Activated CD8-positive, alpha-beta T cell treated with anti-CD3 and anti-CD28 coated beads, Interleukin-2, amount 10 ng/mL, durations not matched to agents 7 days and 5 days (primary cell): ENCODE measurements around the gene A3GALT2. TPM values are rescaled to one million over a fixed set of nuclear protein-coding genes. Genes with fewer than 3 reads are reported as not detected.
A peak's percentile ranks its signal among the peaks of the same experiment; 100 is the strongest.
"Not testable (repeated sequence)": the region's sequence is repeated elsewhere in the genome, so short reads cannot be mapped to it uniquely, and the experiment has no call there.

ENCODE experiments used
- ATAC-seq: fragments of 150-1000 bp; cut with Tn5 transposase; one replicate; pipeline ENCODE4 v1.10.0; 2021; ENCODE audit warnings: moderate library complexity
- CTCF ChIA-PET: fragments of 350-600 bp; sonication (Branson Sonifier 250); formaldehyde crosslinking; loops from one replicate; lab custom pipeline; 2021; ENCODE audit warnings: antibody characterized with exemption; lab: Charles Lee
- POLR2A ChIA-PET: fragments of 350-600 bp; sonication (Branson Sonifier 250); formaldehyde crosslinking; loops from one replicate; lab custom pipeline; 2021; ENCODE audit warnings: antibody characterized with exemption; lab: Charles Lee
- DNase-seq: peaks from one replicate; pipeline ENCODE4 v3.0.0-alpha.2; 2020
- H3K27ac Mint-ChIP-seq: one replicate; pipeline ENCODE4 v1.8.0; 2021; ENCODE audit warnings: mild to moderate bottlenecking, mixed read lengths
- H3K27me3 Mint-ChIP-seq: one replicate; pipeline ENCODE4 v1.8.0; 2021; ENCODE audit warnings: low read depth, mixed read lengths
- H3K36me3 Mint-ChIP-seq: one replicate; pipeline ENCODE4 v1.8.0; 2021; ENCODE audit warnings: low read depth, mixed read lengths
- H3K4me1 Mint-ChIP-seq: one replicate; pipeline ENCODE4 v1.8.0; 2021; ENCODE audit warnings: low read depth, mixed read lengths
- H3K4me3 Mint-ChIP-seq: one replicate; pipeline ENCODE4 v1.8.0; 2021; ENCODE audit warnings: mild to moderate bottlenecking, mixed read lengths
- H3K9me3 Mint-ChIP-seq: one replicate; pipeline ENCODE4 v1.8.0; 2022; ENCODE audit warnings: mixed read lengths; ENCODE audit not compliant: insufficient read depth
- total RNA-seq, 2 experiments: library from RNA; stranded (reverse); gene quantifications; one replicate each; pipeline ENCODE4 v1.2.3, GENCODE V29; 2021

A3GALT2 gene
- total RNA-seq, 2 experiments from 2014 or later = not detected

GRCh38 chr1:33297911-33298622, 22.8 kb downstream of the A3GALT2 start:
- ChIA-PET CTCF (interaction anchor here (0.6 to 4.6 kb wide), 22 partner anchors 9 to 370 kb away, joined by 3 to 75 read pairs (median 4); partner anchors contain the start of gene ZSCAN20), POLR2A (interaction anchor here (1.0 kb wide), 1 partner anchor 40 kb away, joined by 4 read pairs; no protein-coding TSS in a partner anchor)
- Mint-ChIP-seq H3K27me3 (no peaks in the 10 kb centered on the region), H3K27ac (peak overlapping the region; percentile 39), H3K9me3 (no peaks in the 10 kb centered on the region), H3K36me3 (peaks cover 40% of the 10 kb centered on the region), H3K4me3 (no peak overlapping the region), H3K4me1 (peaks cover 39% of the 10 kb centered on the region)
- ATAC-seq (no peak), DNase-seq (no peak)

GRCh38 chr1:33296824-33297223, 24.1 kb downstream of the A3GALT2 start:
- Mint-ChIP-seq H3K4me3 (no peak overlapping the region), H3K27ac (peak overlapping the region; percentile 37)
- CTCF ChIA-PET = interaction anchor here (0.7 to 4.6 kb wide), 25 partner anchors 15 to 593 kb away, joined by 3 to 75 read pairs (median 7); partner anchors contain the start of genes A3GALT2 and ZSCAN20

GRCh38 chr1:33296082-33296458, 24.8 kb downstream of the A3GALT2 start:
- H3K27me3 Mint-ChIP-seq = no peaks in the 10 kb centered on the region
- H3K36me3 Mint-ChIP-seq = peaks cover 26% of the 10 kb centered on the region
- H3K9me3 Mint-ChIP-seq = no peaks in the 10 kb centered on the region
- H3K4me3 Mint-ChIP-seq = no peak overlapping the region
- ChIA-PET CTCF (interaction anchor here (0.5 to 4.6 kb wide), 56 partner anchors 9 to 594 kb away, joined by 3 to 75 read pairs (median 5); partner anchors contain the start of genes A3GALT2 and ZSCAN20), POLR2A (interaction anchor here (1.1 to 1.4 kb wide), 2 partner anchors 54 to 175 kb away, joined by 3 to 4 read pairs; no protein-coding TSS in a partner anchor)
- H3K27ac Mint-ChIP-seq = no peak overlapping the region
- no peak for ATAC-seq
- peaks cover 22% of the 10 kb centered on the region for H3K4me1 Mint-ChIP-seq
- no peak for DNase-seq

More at GRCh38 chr1:33296824-33297223, 24.1 kb downstream of the A3GALT2 start:
- peaks cover 30% of the 10 kb centered on the region for H3K36me3 Mint-ChIP-seq
- peaks cover 26% of the 10 kb centered on the region for H3K4me1 Mint-ChIP-seq
- H3K27me3 Mint-ChIP-seq = no peaks in the 10 kb centered on the region
- DNase-seq = no peak
- ATAC-seq = no peak
- POLR2A ChIA-PET = no interaction called here
- H3K9me3 Mint-ChIP-seq = no peaks in the 10 kb centered on the region

- ATAC-seq (peak; percentile 93), DNase-seq (peak; percentile 92)
- Mint-ChIP-seq H3K27ac (peak overlapping the region; percentile 25), H3K36me3 (peaks cover 26% of the 10 kb centered on the region), H3K4me1 (peaks cover 22% of the 10 kb centered on the region), H3K9me3 (no peaks in the 10 kb centered on the region), H3K27me3 (no peaks in the 10 kb centered on the region), H3K4me3 (no peak overlapping the region)
- POLR2A ChIA-PET = interaction anchor here (1.1 to 1.4 kb wide), 2 partner anchors 54 to 176 kb away, joined by 3 to 4 read pairs; no protein-coding TSS in a partner anchor
- CTCF ChIA-PET = interaction anchor here (0.5 to 4.6 kb wide), 61 partner anchors 9 to 586 kb away, joined by 3 to 75 read pairs (median 5); partner anchors contain the start of genes A3GALT2 and ZSCAN20
Measured at GRCh38 chr1:33295450-33296081, 25.3 kb downstream of the A3GALT2 start.

GRCh38 chr1:33295023-33295422, 25.9 kb downstream of the A3GALT2 start:
- ATAC-seq (no peak), DNase-seq (no peak)
- H3K27ac Mint-ChIP-seq = peak overlapping the region; percentile 25
- peaks cover 22% of the 10 kb centered on the region for H3K4me1 Mint-ChIP-seq
- ChIA-PET CTCF (interaction anchor here (0.6 to 4.6 kb wide), 53 partner anchors 9 to 362 kb away, joined by 3 to 75 read pairs (median 5); partner anchors contain the start of genes A3GALT2 and ZSCAN20), POLR2A (interaction anchor here (1.1 to 1.4 kb wide), 2 partner anchors 55 to 176 kb away, joined by 3 to 4 read pairs; no protein-coding TSS in a partner anchor)
- no peaks in the 10 kb centered on the region for H3K27me3 Mint-ChIP-seq
- no peak overlapping the region for H3K4me3 Mint-ChIP-seq
- H3K36me3 Mint-ChIP-seq = peaks cover 22% of the 10 kb centered on the region
- H3K9me3 Mint-ChIP-seq = no peaks in the 10 kb centered on the region

- DNase-seq = no peak
- no peaks in the 10 kb centered on the region for H3K27me3 Mint-ChIP-seq
- peaks cover 26% of the 10 kb centered on the region for H3K36me3 Mint-ChIP-seq
- H3K27ac Mint-ChIP-seq = no peak overlapping the region
- H3K4me3 Mint-ChIP-seq = no peak overlapping the region
- CTCF ChIA-PET = interaction anchor here (0.8 to 4.6 kb wide), 11 partner anchors 8 to 361 kb away, joined by 3 to 75 read pairs (median 6); partner anchors contain the start of gene ZSCAN20
- no peaks in the 10 kb centered on the region for H3K9me3 Mint-ChIP-seq
- no peak for ATAC-seq
- POLR2A ChIA-PET = no interaction called here
- H3K4me1 Mint-ChIP-seq = peaks cover 22% of the 10 kb centered on the region
Measured at GRCh38 chr1:33294071-33295010, 26.6 kb downstream of the A3GALT2 start.

- no peak overlapping the region for H3K27ac Mint-ChIP-seq
- H3K4me3 Mint-ChIP-seq = no peak overlapping the region
- ATAC-seq (no peak), DNase-seq (no peak)
- H3K36me3 Mint-ChIP-seq = peaks cover 24% of the 10 kb centered on the region
- H3K27me3 Mint-ChIP-seq = no peaks in the 10 kb centered on the region
- CTCF ChIA-PET = no interaction called here
- H3K4me1 Mint-ChIP-seq = peaks cover 12% of the 10 kb centered on the region
- POLR2A ChIA-PET = no interaction called here
- no peaks in the 10 kb centered on the region for H3K9me3 Mint-ChIP-seq
Measured at GRCh38 chr1:33292726-33293340, 28.1 kb downstream of the A3GALT2 start.

- H3K27me3 Mint-ChIP-seq, ATAC-seq, H3K4me3 Mint-ChIP-seq, H3K9me3 Mint-ChIP-seq, CTCF ChIA-PET, H3K4me1 Mint-ChIP-seq, POLR2A ChIA-PET, DNase-seq, H3K27ac Mint-ChIP-seq: not testable (repeated sequence)
- H3K36me3 Mint-ChIP-seq = peaks cover 12% of the 10 kb centered on the region
Measured at GRCh38 chr1:33290615-33291014, 30.3 kb downstream of the A3GALT2 start.

- H3K9me3 Mint-ChIP-seq = no peaks in the 10 kb centered on the region
- no peaks in the 10 kb centered on the region for H3K4me1 Mint-ChIP-seq
- H3K27ac Mint-ChIP-seq = no peak overlapping the region
- CTCF ChIA-PET = no interaction called here
- H3K36me3 Mint-ChIP-seq = peaks cover 12% of the 10 kb centered on the region
- POLR2A ChIA-PET = no interaction called here
- no peaks in the 10 kb centered on the region for H3K27me3 Mint-ChIP-seq
- no peak overlapping the region for H3K4me3 Mint-ChIP-seq
- no peak for DNase-seq
- ATAC-seq = no peak
Measured at GRCh38 chr1:33289858-33290154, 31.1 kb downstream of the A3GALT2 start.

GRCh38 chr1:33288976-33289857, 31.7 kb downstream of the A3GALT2 start:
- H3K4me1 Mint-ChIP-seq = no peaks in the 10 kb centered on the region
- CTCF ChIA-PET = interaction anchor here (1.2 kb wide), 1 partner anchor 9 kb away, joined by 6 read pairs; no protein-coding TSS in a partner anchor
- peaks cover 8% of the 10 kb centered on the region for H3K36me3 Mint-ChIP-seq
- H3K9me3 Mint-ChIP-seq = no peaks in the 10 kb centered on the region
- no peak overlapping the region for H3K27ac Mint-ChIP-seq
- DNase-seq (no peak), ATAC-seq (no peak)
- no peaks in the 10 kb centered on the region for H3K27me3 Mint-ChIP-seq
- no peak overlapping the region for H3K4me3 Mint-ChIP-seq
- POLR2A ChIA-PET = no interaction called here
